SJCRH30 (cell line): ENCODE data around the gene PGM1. TPM values are rescaled to one million over a fixed set of nuclear protein-coding genes. Genes with fewer than 3 reads are reported as not detected.

ENCODE experiments used
- DNase-seq, 2 experiments: peaks; one replicate each; pipeline ENCODE4 v3.0.0-alpha.2; 2015 to 2020
- H3K27ac ChIP-seq: fragments of 250-450 bp; sonication (Bioruptor Pico); 2 replicates; pipeline ENCODE4 v1.5.1; 2020; ENCODE audit warnings: mild to moderate bottlenecking, moderate library complexity
- H3K27me3 ChIP-seq: fragments of 250-450 bp; sonication (Bioruptor Pico); 2 replicates; pipeline ENCODE4 v1.5.1; 2020; ENCODE audit warnings: mild to moderate bottlenecking, moderate library complexity
- H3K36me3 ChIP-seq: fragments of 250-450 bp; sonication (Bioruptor Pico); 2 replicates; pipeline ENCODE4 v1.5.1; 2020; ENCODE audit warnings: mild to moderate bottlenecking, moderate library complexity
- H3K4me1 ChIP-seq: fragments of 250-450 bp; sonication (Bioruptor Pico); 2 replicates; pipeline ENCODE4 v1.5.1; 2020; ENCODE audit warnings: mild to moderate bottlenecking, moderate library complexity
- H3K4me3 ChIP-seq: fragments of 250-450 bp; sonication (Bioruptor Pico); 2 replicates; pipeline ENCODE4 v1.5.1; 2020; ENCODE audit warnings: mild to moderate bottlenecking, moderate library complexity
- H3K9me3 ChIP-seq: fragments of 250-450 bp; sonication (Bioruptor Pico); replicated peaks from 2 replicates; pipeline ENCODE4 v1.5.1; 2020; ENCODE audit warnings: mild to moderate bottlenecking, moderate library complexity
- total RNA-seq: library from RNA; depleted of rRNA; stranded (reverse); fragments of >200 nt; shearing (Covaris generic); gene quantifications from 2 replicates; pipeline ENCODE4 v1.2.3, GENCODE V29; 2014

PGM1 gene
- total RNA-seq, 1 experiment from 2014 or later = 91.1 TPM

DNA sequence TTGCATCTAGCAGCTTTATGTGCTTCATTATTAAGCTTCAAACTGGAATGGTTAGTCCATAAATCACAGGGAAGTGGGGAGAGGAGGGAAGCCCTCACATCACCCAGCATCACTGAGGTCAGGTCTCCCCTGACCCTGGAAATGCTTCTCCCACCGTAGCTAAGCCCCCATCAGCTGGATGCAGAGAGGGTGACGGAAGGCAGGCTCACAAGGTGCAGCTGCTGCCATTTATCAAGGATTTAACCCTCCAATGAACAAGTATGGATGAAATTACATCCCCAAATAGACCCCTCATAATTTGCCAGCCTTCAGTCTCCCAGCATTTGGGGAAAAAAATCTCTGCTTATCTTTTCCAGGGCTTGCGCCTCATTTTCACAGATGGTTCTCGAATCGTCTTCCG lies 60.8 kb downstream of the PGM1 start:
- Histone ChIP-seq H3K27me3 (no peaks in the 10 kb centered on the region), H3K4me3 (peak overlapping the region; percentile 39)

GRCh38 chr1:63659448-63659847 lies 66.2 kb downstream of the PGM1 start:
- no peak overlapping the region for H3K4me3 ChIP-seq
- H3K36me3 ChIP-seq = peaks cover 13% of the 10 kb centered on the region; the same call in 1 of the 2 replicates
- H3K4me1 ChIP-seq = peaks cover 34% of the 10 kb centered on the region
- no peaks in the 10 kb centered on the region for H3K27me3 ChIP-seq
- no peak overlapping the region for H3K27ac ChIP-seq
- H3K9me3 ChIP-seq = no peaks in the 10 kb centered on the region
- DNase-seq = no peak

More for the DNA sequence above, 60.8 kb downstream of the PGM1 start:
- Histone ChIP-seq H3K36me3 (peaks cover 9% of the 10 kb centered on the region), H3K4me1 (peaks cover 43% of the 10 kb centered on the region), H3K9me3 (no peaks in the 10 kb centered on the region), H3K27ac (peak overlapping the region; percentile 91)
- DNase-seq = peak; percentile 93 to 98

DNA sequence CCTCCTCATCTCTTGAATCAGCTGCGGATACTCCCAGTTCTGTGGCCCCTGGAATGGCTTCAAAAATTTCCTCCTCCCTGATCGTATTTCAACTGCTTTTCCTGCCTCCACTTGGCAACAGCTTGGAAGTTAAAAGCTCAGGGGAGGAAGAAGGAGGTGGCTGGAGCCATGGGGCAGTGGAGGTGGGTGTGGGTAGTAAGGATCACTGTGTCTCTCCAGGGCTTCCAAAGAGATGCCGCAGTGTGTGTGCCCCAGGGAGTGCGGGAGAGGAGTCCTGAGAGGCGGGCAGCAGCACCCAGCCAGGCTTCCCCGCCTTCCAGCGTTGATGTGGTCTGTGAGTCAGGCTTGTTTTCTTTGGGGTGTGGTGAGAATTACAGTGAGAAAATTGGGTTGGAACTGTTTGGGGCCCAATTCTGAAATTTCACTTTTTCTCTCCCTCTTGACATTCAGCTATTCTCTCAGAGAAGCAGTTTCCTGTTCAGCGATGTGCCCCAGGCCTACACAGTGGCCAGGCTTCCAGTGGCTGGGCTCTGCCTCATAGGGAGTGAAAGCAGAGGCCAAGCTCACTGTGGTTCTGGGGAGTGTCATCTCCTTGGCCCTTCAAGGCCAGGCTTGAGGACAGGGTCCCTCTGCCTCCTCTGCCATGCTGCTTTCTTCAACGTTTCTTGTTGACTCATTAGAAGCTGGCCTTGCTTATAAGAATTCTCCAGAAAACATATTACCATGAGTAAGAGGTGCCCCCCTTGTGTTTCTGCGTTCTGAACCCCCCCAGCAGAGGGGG lies 69.0 kb downstream of the PGM1 start:
- H3K4me1 ChIP-seq = peaks cover 13% of the 10 kb centered on the region
- H3K9me3 ChIP-seq = no peaks in the 10 kb centered on the region
- 0 out of 2 replicates have a peak overlapping the region, but pooled peaks have one; percentile 17 for H3K27ac ChIP-seq
- H3K27me3 ChIP-seq = no peaks in the 10 kb centered on the region
- peak; percentile 31 to 61 for DNase-seq
- peaks cover 13% of the 10 kb centered on the region; the same call in 1 of the 2 replicates for H3K36me3 ChIP-seq
- H3K4me3 ChIP-seq = no peak overlapping the region

- no peak for DNase-seq
- no peak overlapping the region for H3K27ac ChIP-seq
- no peaks in the 10 kb centered on the region for H3K27me3 ChIP-seq
- no peaks in the 10 kb centered on the region for H3K9me3 ChIP-seq
- H3K36me3 ChIP-seq = peaks cover 10% of the 10 kb centered on the region; the same call in 1 of the 2 replicates
- no peak overlapping the region for H3K4me3 ChIP-seq
- peaks cover 13% of the 10 kb centered on the region for H3K4me1 ChIP-seq
Measured at GRCh38 chr1:63662841-63663240, 69.6 kb downstream of the PGM1 start.

GRCh38 chr1:63663301-63663700 lies 70.1 kb downstream of the PGM1 start:
- Histone ChIP-seq H3K9me3 (no peaks in the 10 kb centered on the region), H3K27me3 (no peaks in the 10 kb centered on the region), H3K4me1 (peaks cover 13% of the 10 kb centered on the region), H3K36me3 (peaks cover 9% of the 10 kb centered on the region; the same call in 1 of the 2 replicates), H3K27ac (no peak overlapping the region), H3K4me3 (no peak overlapping the region)
- DNase-seq = no peak

DNA sequence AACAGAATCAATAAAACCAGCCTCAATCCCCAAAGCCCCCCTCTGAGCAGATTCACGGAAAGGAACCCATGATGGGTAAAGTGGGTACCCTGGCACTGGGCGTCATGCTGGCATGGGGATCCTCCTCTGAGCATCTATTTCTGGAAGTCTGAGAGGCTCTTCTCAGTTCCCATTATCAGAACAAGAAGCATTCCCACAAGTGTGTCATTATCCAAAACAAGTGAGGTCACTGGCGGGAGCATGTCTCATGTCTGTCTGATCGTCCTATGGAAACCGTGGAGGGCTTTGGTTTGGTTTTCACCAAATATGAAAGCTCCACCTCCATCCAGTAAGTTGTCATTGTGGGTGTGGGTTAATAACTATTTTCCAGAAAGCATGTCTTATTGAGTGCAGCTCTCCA lies 70.7 kb downstream of the PGM1 start:
- DNase-seq = no peak
- H3K4me1 ChIP-seq = peaks cover 13% of the 10 kb centered on the region

GRCh38 chr1:63664742-63665141 lies 71.5 kb downstream of the PGM1 start:
- Histone ChIP-seq H3K4me1 (peaks cover 13% of the 10 kb centered on the region), H3K27me3 (no peaks in the 10 kb centered on the region), H3K9me3 (no peaks in the 10 kb centered on the region), H3K27ac (no peak overlapping the region), H3K36me3 (peaks cover 9% of the 10 kb centered on the region; the same call in 1 of the 2 replicates), H3K4me3 (no peak overlapping the region)
- DNase-seq = no peak

More for the DNA sequence above, 70.7 kb downstream of the PGM1 start:
- H3K27me3 ChIP-seq = no peaks in the 10 kb centered on the region
- H3K9me3 ChIP-seq = no peaks in the 10 kb centered on the region
- no peak overlapping the region for H3K4me3 ChIP-seq
- H3K36me3 ChIP-seq = peaks cover 9% of the 10 kb centered on the region; the same call in 1 of the 2 replicates
- H3K27ac ChIP-seq = no peak overlapping the region

- no peak overlapping the region for H3K27ac ChIP-seq
- H3K4me1 ChIP-seq = peaks cover 13% of the 10 kb centered on the region
- DNase-seq = no peak
Measured at GRCh38 chr1:63665410-63665809, 72.2 kb downstream of the PGM1 start.

DNA sequence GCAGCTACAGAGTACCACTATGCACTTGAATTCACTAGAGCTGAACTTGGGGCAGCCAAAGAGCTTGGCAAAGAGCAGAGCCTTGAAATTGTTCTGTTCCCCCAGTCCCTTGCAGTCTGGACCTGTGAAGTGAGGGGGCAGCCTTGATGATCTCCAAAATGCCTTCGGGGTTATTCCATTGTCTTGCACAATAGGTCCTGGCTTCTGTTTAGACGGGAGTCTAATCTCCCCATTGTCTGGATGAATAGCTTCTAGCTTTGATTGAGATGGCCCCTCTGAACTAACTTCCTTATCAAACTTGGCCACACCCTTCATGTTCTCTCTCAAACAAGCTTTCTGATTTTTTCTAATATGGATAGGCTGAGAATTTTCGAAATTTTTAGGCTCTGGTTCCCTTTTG lies 72.6 kb downstream of the PGM1 start:
- Histone ChIP-seq H3K4me3 (no peak overlapping the region), H3K27me3 (no peaks in the 10 kb centered on the region), H3K9me3 (no peaks in the 10 kb centered on the region), H3K36me3 (peaks cover 5% of the 10 kb centered on the region; the same call in 1 of the 2 replicates), H3K4me1 (peaks cover 13% of the 10 kb centered on the region), H3K27ac (no peak overlapping the region)
- no peak for DNase-seq

More at GRCh38 chr1:63665410-63665809, 72.2 kb downstream of the PGM1 start:
- Histone ChIP-seq H3K4me3 (no peak overlapping the region), H3K36me3 (peaks cover 9% of the 10 kb centered on the region; the same call in 1 of the 2 replicates), H3K27me3 (no peaks in the 10 kb centered on the region), H3K9me3 (no peaks in the 10 kb centered on the region)

DNA sequence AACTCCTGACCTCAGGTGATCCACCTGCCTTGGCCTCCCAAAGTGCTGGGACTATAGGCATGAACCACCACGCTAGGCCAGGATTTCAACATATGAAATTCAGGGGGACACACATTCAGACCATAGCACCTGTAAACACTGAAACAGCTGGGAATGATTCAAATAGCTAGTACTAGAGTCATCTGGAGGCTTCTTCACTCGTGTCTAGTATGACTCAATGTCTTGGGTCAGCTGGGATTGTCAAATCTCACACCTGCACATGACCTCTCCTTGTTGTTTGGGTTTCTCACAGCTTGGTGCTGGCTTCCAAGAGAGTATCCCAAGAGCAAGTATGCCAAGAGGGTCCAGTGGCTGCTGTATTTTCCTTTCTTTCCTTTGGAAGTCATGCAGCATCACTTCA lies 75.1 kb downstream of the PGM1 start:
- no peaks in the 10 kb centered on the region for H3K36me3 ChIP-seq
- H3K27ac ChIP-seq = no peak overlapping the region
- H3K4me3 ChIP-seq = no peak overlapping the region
- H3K27me3 ChIP-seq = no peaks in the 10 kb centered on the region
- DNase-seq = no peak
- H3K4me1 ChIP-seq = no peaks in the 10 kb centered on the region
- H3K9me3 ChIP-seq = no peaks in the 10 kb centered on the region

GRCh38 chr1:63669151-63669961 lies 76.1 kb downstream of the PGM1 start:
- no peaks in the 10 kb centered on the region for H3K36me3 ChIP-seq
- no peaks in the 10 kb centered on the region for H3K4me1 ChIP-seq
- no peak for DNase-seq
- no peak overlapping the region for H3K27ac ChIP-seq
- H3K4me3 ChIP-seq = no peak overlapping the region
- no peaks in the 10 kb centered on the region for H3K27me3 ChIP-seq
- no peaks in the 10 kb centered on the region for H3K9me3 ChIP-seq

DNA sequence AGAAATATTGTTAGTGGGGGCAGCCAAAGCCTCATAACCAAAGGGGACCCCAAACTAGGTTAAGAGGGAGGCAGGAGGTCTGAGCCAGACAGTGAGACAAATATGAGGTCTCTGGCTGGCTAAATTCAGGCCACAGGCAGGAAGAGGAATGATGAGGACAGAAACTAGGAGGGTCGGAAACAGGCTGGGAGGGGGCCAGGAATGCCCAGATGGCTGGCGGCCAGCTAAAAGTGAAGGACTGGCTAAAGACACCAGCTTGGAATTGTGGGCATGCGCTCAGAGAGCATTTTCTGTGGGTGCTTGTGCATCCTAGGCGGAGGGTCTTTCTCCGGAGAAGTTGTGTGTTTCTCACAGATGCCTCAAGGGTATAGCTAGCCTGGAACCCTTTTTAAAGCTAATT lies 77.0 kb downstream of the PGM1 start:
- no peaks in the 10 kb centered on the region for H3K36me3 ChIP-seq
- H3K4me1 ChIP-seq = peaks cover 3% of the 10 kb centered on the region; the same call in 1 of the 2 replicates
- no peaks in the 10 kb centered on the region for H3K9me3 ChIP-seq
- no peaks in the 10 kb centered on the region for H3K27me3 ChIP-seq
- H3K27ac ChIP-seq = no peak overlapping the region
- DNase-seq = no peak
- H3K4me3 ChIP-seq = no peak overlapping the region

- Histone ChIP-seq H3K4me1 (peaks cover 3% of the 10 kb centered on the region; the same call in 1 of the 2 replicates), H3K27ac (no peak overlapping the region), H3K9me3 (no peaks in the 10 kb centered on the region), H3K27me3 (no peaks in the 10 kb centered on the region), H3K4me3 (no peak overlapping the region), H3K36me3 (no peaks in the 10 kb centered on the region)
- no peak for DNase-seq
Measured at GRCh38 chr1:63671514-63671913, 78.3 kb downstream of the PGM1 start.

GRCh38 chr1:63674238-63674864 lies 81.1 kb downstream of the PGM1 start:
- H3K9me3 ChIP-seq = peaks cover 3% of the 10 kb centered on the region; the same call in 1 of the 2 replicates
- H3K27me3 ChIP-seq = no peaks in the 10 kb centered on the region
- peaks cover 3% of the 10 kb centered on the region; the same call in 1 of the 2 replicates for H3K4me1 ChIP-seq
- peak; percentile 76 to 89 for DNase-seq
- no peak overlapping the region for H3K4me3 ChIP-seq
- H3K27ac ChIP-seq = no peak overlapping the region
- no peaks in the 10 kb centered on the region for H3K36me3 ChIP-seq
